KMS-11 (cell line): ENCODE data around the gene TUBA4A.

ENCODE experiments used
- H2AFZ ChIP-seq: fragments of 200-600 bp; sonication (generic); 2 replicates; pipeline ENCODE4 v1.6.1; 2016; ENCODE audit warnings: antibody characterized with exemption, mixed run types, low read depth
- H3K27ac ChIP-seq: fragments of 200-600 bp; sonication (generic); 2 replicates; pipeline ENCODE4 v1.6.1; 2016; ENCODE audit warnings: mild to moderate bottlenecking, mixed run types
- H3K27me3 ChIP-seq: fragments of 200-600 bp; sonication (generic); 2 replicates; pipeline ENCODE4 v1.6.1; 2017; ENCODE audit warnings: mild to moderate bottlenecking, low read depth, mixed run types, moderate library complexity; ENCODE audit not compliant: insufficient read depth
- H3K36me3 ChIP-seq: fragments of 200-600 bp; sonication (generic); 2 replicates; pipeline ENCODE4 v1.6.1; 2017; ENCODE audit warnings: mild to moderate bottlenecking, mixed run types; ENCODE audit not compliant: insufficient read depth
- H3K4me1 ChIP-seq: fragments of 200-600 bp; sonication (generic); 2 replicates; pipeline ENCODE4 v1.6.1; 2016; ENCODE audit warnings: mild to moderate bottlenecking, low read depth, mixed run types; ENCODE audit not compliant: poor library complexity, severe bottlenecking
- H3K4me2 ChIP-seq: fragments of 200-600 bp; sonication (generic); 2 replicates; pipeline ENCODE4 v1.7.0; 2016; ENCODE audit warnings: mild to moderate bottlenecking, mixed run types
- H3K4me3 ChIP-seq: fragments of 200-600 bp; sonication (generic); IDR thresholded peaks from 2 replicates; pipeline ENCODE4 v1.6.1; 2017; ENCODE audit warnings: low read depth, low read length, mixed read lengths; ENCODE audit not compliant: insufficient read depth
- H3K79me2 ChIP-seq: fragments of 200-600 bp; sonication (generic); 2 replicates; pipeline ENCODE4 v1.6.1; 2016; ENCODE audit warnings: low read depth, mixed run types; ENCODE audit not compliant: insufficient read depth
- H3K9ac ChIP-seq: fragments of 200-600 bp; sonication (generic); 2 replicates; pipeline ENCODE4 v1.6.1; 2016; ENCODE audit warnings: mild to moderate bottlenecking, mixed run types
- H4K20me1 ChIP-seq: fragments of 200-600 bp; sonication (generic); 2 replicates; pipeline ENCODE4 v1.6.1; 2016; ENCODE audit warnings: mild to moderate bottlenecking, mixed run types; ENCODE audit not compliant: insufficient read depth
- CTCF ChIP-seq: fragments of 200-600 bp; sonication (generic); conservative IDR thresholded peaks from 2 replicates; pipeline ENCODE4 v1.6.1; 2017; ENCODE audit warnings: low read depth, mild to moderate bottlenecking, antibody characterized with exemption, low read length, moderate library complexity, mixed read lengths

The TUBA4A gene

GRCh38 chr2:219272356-219272755, 18.6 kb upstream of the TUBA4A start:
- no peaks in the 10 kb centered on the region for H3K27me3 ChIP-seq
- TF ChIP-seq CTCF, result no peak
- peaks cover 6% of the 10 kb centered on the region for H3K4me1 ChIP-seq
- no peaks in the 10 kb centered on the region for H3K79me2 ChIP-seq
- no peaks in the 10 kb centered on the region for H3K36me3 ChIP-seq
- H3K27ac ChIP-seq, result no peak overlapping the region
- H4K20me1 ChIP-seq, result no peaks in the 10 kb centered on the region
- no peak overlapping the region for H3K9ac ChIP-seq
- H2AFZ ChIP-seq, result no peak overlapping the region
- no peak overlapping the region for H3K4me3 ChIP-seq
- no peak overlapping the region for H3K4me2 ChIP-seq

GRCh38 chr2:219271021-219271420, 17.3 kb upstream of the TUBA4A start:
- H3K4me1 ChIP-seq, result no peaks in the 10 kb centered on the region

GRCh38 chr2:219270055-219270372, 16.3 kb upstream of the TUBA4A start:
- Histone ChIP-seq H2AFZ (no peak overlapping the region), H3K4me3 (no peak overlapping the region), H3K27me3 (no peaks in the 10 kb centered on the region), H3K4me1 (no peaks in the 10 kb centered on the region), H3K9ac (no peak overlapping the region), H3K4me2 (no peak overlapping the region), H3K27ac (no peak overlapping the region), H3K79me2 (no peaks in the 10 kb centered on the region), H4K20me1 (no peaks in the 10 kb centered on the region), H3K36me3 (no peaks in the 10 kb centered on the region)
- TF ChIP-seq CTCF, result no peak

More at GRCh38 chr2:219271021-219271420, 17.3 kb upstream of the TUBA4A start:
- H3K27ac ChIP-seq, result no peak overlapping the region
- H3K27me3 ChIP-seq, result no peaks in the 10 kb centered on the region
- no peak for TF ChIP-seq CTCF
- no peak overlapping the region for H2AFZ ChIP-seq
- H3K79me2 ChIP-seq, result no peaks in the 10 kb centered on the region
- H4K20me1 ChIP-seq, result no peaks in the 10 kb centered on the region
- H3K4me2 ChIP-seq, result no peak overlapping the region
- no peak overlapping the region for H3K4me3 ChIP-seq
- H3K36me3 ChIP-seq, result no peaks in the 10 kb centered on the region
- H3K9ac ChIP-seq, result no peak overlapping the region

- Histone ChIP-seq H3K4me2 (no peak overlapping the region), H4K20me1 (no peaks in the 10 kb centered on the region), H3K27ac (no peak overlapping the region), H3K79me2 (no peaks in the 10 kb centered on the region), H3K9ac (no peak overlapping the region), H3K27me3 (no peaks in the 10 kb centered on the region), H2AFZ (no peak overlapping the region), H3K4me3 (no peak overlapping the region), H3K4me1 (no peaks in the 10 kb centered on the region), H3K36me3 (no peaks in the 10 kb centered on the region)
- no peak for TF ChIP-seq CTCF
Measured at GRCh38 chr2:219269362-219270054, 15.8 kb upstream of the TUBA4A start.
